GM12878 (cell line): ENCODE results near the gene CRY1. TPM values are rescaled to one million over a fixed set of nuclear protein-coding genes. Genes with fewer than 3 reads are reported as not detected.

Source experiments
- ATAC-seq: fragments of 200-7000 bp; cut with Tn5 transposase; 3 replicates; pipeline ENCODE4 v1.9.1; 2020; ENCODE audit warnings: mild to moderate bottlenecking, moderate library complexity
- BruUV-seq: library from RNA; stranded (reverse); fragments of 400-500 nt; replicated peaks from 2 replicates; lab custom pipeline; 2021; lab: Mats Ljungman, UMichigan
- CTCF ChIA-PET: fragments of 300-600 bp; sonication (Branson Sonifier 250); formaldehyde crosslinking; extraction: SDS; loops from one replicate; lab custom pipeline; 2021; ENCODE audit warnings: inconsistent platforms; lab: Yijun Ruan, JAX
- POLR2A ChIA-PET: fragments of 350-600 bp; formaldehyde crosslinking; extraction: SDS; loops from one replicate; lab custom pipeline; 2021; ENCODE audit warnings: inconsistent platforms; lab: Charles Lee
- RAD21 ChIA-PET: fragments of 300-600 bp; sonication (Branson Sonifier 250); formaldehyde crosslinking; loops from one replicate; lab custom pipeline; 2023; ENCODE audit warnings: antibody characterized with exemption; ENCODE audit not compliant: unreplicated experiment; lab: Charles Lee
- SMC1A ChIA-PET: fragments of 300-600 bp; sonication (Branson Sonifier 250); formaldehyde crosslinking; loops from one replicate; lab custom pipeline; 2023; ENCODE audit not compliant: unreplicated experiment, uncharacterized antibody; lab: Charles Lee
- DNase-seq: peaks from one replicate; pipeline ENCODE4 v3.0.0-alpha.2; 2011; ENCODE audit warnings: low read depth, low spot score
- FAIRE-seq: peaks from 3 replicates; lab custom pipeline; 2011; peaks lifted over from hg19 to GRCh38; lab: Jason Lieb, UNC
- H2AFZ ChIP-seq: 2 replicates; pipeline ENCODE4 v1.6.0; 2011; ENCODE audit warnings: low read depth, low read length, control low read depth; ENCODE audit not compliant: control insufficient read depth
- H3K27ac ChIP-seq: 2 replicates; pipeline ENCODE4 v1.5.1; 2011; ENCODE audit warnings: control low read depth; ENCODE audit not compliant: control insufficient read depth, insufficient read depth
- H3K27me3 ChIP-seq, 2 experiments: replicated peaks in 1 of 2; 2 replicates each; pipeline versions ENCODE4 v1.6.0 to v1.6.1; 2011; ENCODE audit warnings: low read length in 1 of 2; ENCODE audit not compliant: control insufficient read depth in 2 of 2, insufficient read depth in 2 of 2
- H3K36me3 ChIP-seq, 2 experiments: 2 replicates each; pipeline ENCODE4 v1.5.1; 2011; ENCODE audit warnings: low read length in 1 of 2; ENCODE audit not compliant: control insufficient read depth in 2 of 2, insufficient read depth in 2 of 2
- H3K4me1 ChIP-seq: 2 replicates; pipeline ENCODE4 v1.6.1; 2011; ENCODE audit warnings: mild to moderate bottlenecking, low read length, moderate library complexity, mixed read lengths; ENCODE audit not compliant: control insufficient read depth, insufficient read depth
- H3K4me2 ChIP-seq: 2 replicates; pipeline ENCODE4 v1.6.0; 2011; ENCODE audit warnings: control low read depth; ENCODE audit not compliant: control insufficient read depth, insufficient read depth
- H3K4me3 ChIP-seq: fragments of 200-600 bp; sonication (generic); 2 replicates; pipeline ENCODE4 v1.5.1; 2016
- H3K79me2 ChIP-seq: 2 replicates; pipeline ENCODE4 v1.6.0; 2011; ENCODE audit warnings: low read length; ENCODE audit not compliant: control insufficient read depth, insufficient read depth
- H3K9ac ChIP-seq: 2 replicates; pipeline ENCODE4 v1.8.0; 2011; ENCODE audit warnings: low read length, control low read depth, mixed read lengths; ENCODE audit not compliant: control insufficient read depth, insufficient read depth
- H3K9me3 ChIP-seq: replicated peaks from 3 replicates; pipeline ENCODE4 v1.5.1; 2011; ENCODE audit warnings: mild to moderate bottlenecking, low read length; ENCODE audit not compliant: control insufficient read depth, insufficient read depth
- H4K20me1 ChIP-seq: 2 replicates; pipeline ENCODE4 v1.6.0; 2011; ENCODE audit not compliant: control insufficient read depth, insufficient read depth
- ASH2L ChIP-seq: fragments of 300-600, 200-600 bp; sonication (generic); IDR thresholded peaks from 2 replicates; pipeline ENCODE4 v1.6.1; 2017; ENCODE audit warnings: low read depth, mild to moderate bottlenecking, borderline replicate concordance
- BHLHE40 ChIP-seq, 2 experiments: fragments of 450-650 bp in 1 of 2; IDR thresholded peaks; 2 replicates each; pipeline ENCODE4 v1.6.1; 2011 to 2017; ENCODE audit warnings: low read depth in 2 of 2, borderline replicate concordance in 1 of 2, improper control_type of control experiment in 1 of 2, low read length in 1 of 2, mild to moderate bottlenecking in 1 of 2
- BRCA1 ChIP-seq: IDR thresholded peaks from 2 replicates; pipeline ENCODE4 v1.6.1; 2011; ENCODE audit warnings: low read depth, low read length, improper control_type of control experiment
- CBX3 ChIP-seq: fragments of 200-600 bp; sonication (generic); IDR thresholded peaks from 2 replicates; pipeline ENCODE4 v1.6.1; 2016; ENCODE audit warnings: low read depth, borderline replicate concordance
- JUND ChIP-seq: IDR thresholded peaks from 2 replicates; pipeline ENCODE4 v1.6.1; 2012; ENCODE audit warnings: low read depth, mild to moderate bottlenecking, low read length, improper control_type of control experiment, moderate library complexity
- KDM1A ChIP-seq: fragments of 200-600 bp; sonication (generic); IDR thresholded peaks from 2 replicates; pipeline ENCODE4 v1.6.1; 2016; ENCODE audit warnings: borderline replicate concordance
- MXI1 ChIP-seq: fragments of 150-350 bp; IDR thresholded peaks from 2 replicates; pipeline ENCODE4 v1.6.1; 2011; ENCODE audit warnings: low read depth, mild to moderate bottlenecking, inconsistent platforms, low read length, improper control_type of control experiment
- NBN ChIP-seq: fragments of 450-650 bp; IDR thresholded peaks from 2 replicates; pipeline ENCODE4 v1.6.1; 2016
- NFXL1 ChIP-seq: fragments of 450-650 bp; IDR thresholded peaks from 2 replicates; pipeline ENCODE4 v1.6.1; 2017; ENCODE audit warnings: antibody characterized with exemption, mild to moderate bottlenecking, borderline replicate concordance
- RELA ChIP-seq: fragments of 450-650 bp; IDR thresholded peaks from 2 replicates; pipeline ENCODE4 v1.8.0; 2014; ENCODE audit warnings: borderline replicate concordance; ENCODE audit not compliant: partially characterized antibody
- RELB ChIP-seq: fragments of 450-650 bp; IDR thresholded peaks from 2 replicates; pipeline ENCODE4 v1.6.1; 2017; ENCODE audit warnings: low read depth, mild to moderate bottlenecking, moderate library complexity
- ZNF207 ChIP-seq: fragments of 450-650 bp; IDR thresholded peaks from 2 replicates; pipeline ENCODE4 v1.6.1; 2014; ENCODE audit warnings: antibody characterized with exemption, mild to moderate bottlenecking, borderline replicate concordance
- ZZZ3 ChIP-seq: IDR thresholded peaks from 2 replicates; pipeline ENCODE4 v1.6.1; 2011; ENCODE audit warnings: low read depth; ENCODE audit not compliant: control insufficient read depth, insufficient read length
- WGBS: methylation state at CpG from one replicate; pipeline ENCODE4 v1.1.6; 2016; ENCODE audit warnings: low lambda C conversion rate; ENCODE audit not compliant: insufficient replicate concordance, insufficient coverage; ENCODE audit errors: missing lambda C conversion rate; 5-methylcytosine and 5-hydroxymethylcytosine counted together
- in situ Hi-C: fragments of 300-500 bp; cut with MboI; formaldehyde crosslinking; loops from 9 replicates; pipeline ENCODE4 v1.14.3; 2018; ENCODE audit warnings: mixed read lengths
- intact Hi-C: fragments of 100-400 bp; cut with micrococcal nuclease; formaldehyde crosslinking; loops from one replicate; pipeline ENCODE4 v1.14.2; 2022; ENCODE audit not compliant: unreplicated experiment
- polyA plus RNA-seq, 11 experiments: library from polyadenylated mRNA; depleted of rRNA in 4 of 11; unstranded in 6 of 11; stranded (reverse) in 5 of 11; fragments of >200 nt; fragmentation: Nextera tagmentation in 4 of 11; fragmentation: Illumina TruSeq in 1 of 11; extraction: Ambion mirVana in 4 of 11; extraction: Trizol in 1 of 11; gene quantifications; 1 replicate in 1 of 11; 2 replicates in 10 of 11; pipeline versions ENCODE4 v1.2.1 to v1.2.3, GENCODE V29; 2011 to 2016; ENCODE audit warnings: inconsistent platforms in 2 of 11, missing spikeins in 2 of 11, low read depth in 1 of 11
- total RNA-seq, 4 experiments: library from RNA; depleted of rRNA in 3 of 4; stranded (reverse); fragments of >200 nt in 3 of 4; fragmentation: Illumina TruSeq in 1 of 4; extraction: Trizol in 1 of 4; gene quantifications; 2 replicates each; pipeline versions ENCODE4 v1.2.1 to v1.2.3, GENCODE V29; 2013 to 2021
- TF ChIP-seq, protein P1 (sequence below): fragments of 450-650 bp; IDR thresholded peaks from 2 replicates; pipeline ENCODE4 v1.6.1; 2017; ENCODE audit warnings: mild to moderate bottlenecking

The CRY1 gene
- total and polyA plus RNA-seq, 10 of the 15 experiments (the other 5 are each of a cell fraction or from before 2014, with no cell fraction given): 1.6 to 10.9 (median 5.4) TPM

DNA sequence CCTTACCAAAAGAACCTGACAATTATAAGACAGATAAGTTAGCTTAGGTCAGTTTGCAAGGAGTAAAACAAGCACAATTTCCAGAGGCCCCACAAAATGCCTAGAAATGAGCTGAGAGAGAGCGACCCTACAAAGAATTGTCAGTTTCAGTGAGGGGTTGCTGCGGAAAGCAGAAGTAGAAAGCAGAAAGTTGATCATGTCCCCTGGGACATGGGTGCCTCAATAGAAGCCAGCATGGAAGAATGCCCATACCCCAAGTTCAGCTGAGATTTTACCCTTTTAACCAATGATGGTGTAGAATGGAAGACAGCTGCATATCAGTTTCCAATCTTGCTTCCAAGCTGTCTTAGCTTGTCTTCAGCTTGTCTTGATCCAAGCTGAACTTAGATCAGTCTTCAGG lies 21.8 kb upstream of the CRY1 start:
- Histone ChIP-seq H3K4me2 (no peak overlapping the region), H2AFZ (no peak overlapping the region), H3K4me3 (no peak overlapping the region), H4K20me1 (no peaks in the 10 kb centered on the region), H3K4me1 (no peaks in the 10 kb centered on the region), H3K9ac (no peak overlapping the region), H3K27me3 (peaks cover 2 to 6% of the 10 kb centered on the region in 2 experiments; a peak in 2 of 4 replicates), H3K36me3 (no peaks in the 10 kb centered on the region), H3K27ac (no peak overlapping the region), H3K9me3 (no peaks in the 10 kb centered on the region), H3K79me2 (no peaks in the 10 kb centered on the region)
- intact Hi-C loops (no loop called here), in situ Hi-C loops (no loop called here)
- WGBS: 5% methylated on average over 2 of the region's 2 CpGs
- ChIA-PET POLR2A (interaction anchor here (0.5 kb wide), 1 partner anchor 479 kb away, joined by 5 read pairs; no protein-coding TSS in a partner anchor), RAD21 (no interaction called here), SMC1A (no interaction called here), CTCF (interaction anchor here (0.8 to 3.8 kb wide), 4 partner anchors 10 to 25 kb away, joined by 3 to 20 read pairs (median 8); no protein-coding TSS in a partner anchor)
- DNase-seq (no peak), FAIRE-seq (no peak), ATAC-seq (no peak)
- TF ChIP-seq BHLHE40 (IDR thresholded peaks at IDR 0.05; ENCODE audit: borderline replicate concordance in 1 of 2, low read depth in 2 of 2, low read length in 1 of 2) (no peak), ZZZ3 (no peak), BRCA1 (no peak), JUND (no peak), KDM1A (no peak), ZNF207 (no peak), RELA (no peak), MXI1 (no peak), NFXL1 (no peak), RELB (no peak), NBN (no peak), CBX3 (no peak), ASH2L (no peak)
- TF ChIP-seq, protein P1, sequence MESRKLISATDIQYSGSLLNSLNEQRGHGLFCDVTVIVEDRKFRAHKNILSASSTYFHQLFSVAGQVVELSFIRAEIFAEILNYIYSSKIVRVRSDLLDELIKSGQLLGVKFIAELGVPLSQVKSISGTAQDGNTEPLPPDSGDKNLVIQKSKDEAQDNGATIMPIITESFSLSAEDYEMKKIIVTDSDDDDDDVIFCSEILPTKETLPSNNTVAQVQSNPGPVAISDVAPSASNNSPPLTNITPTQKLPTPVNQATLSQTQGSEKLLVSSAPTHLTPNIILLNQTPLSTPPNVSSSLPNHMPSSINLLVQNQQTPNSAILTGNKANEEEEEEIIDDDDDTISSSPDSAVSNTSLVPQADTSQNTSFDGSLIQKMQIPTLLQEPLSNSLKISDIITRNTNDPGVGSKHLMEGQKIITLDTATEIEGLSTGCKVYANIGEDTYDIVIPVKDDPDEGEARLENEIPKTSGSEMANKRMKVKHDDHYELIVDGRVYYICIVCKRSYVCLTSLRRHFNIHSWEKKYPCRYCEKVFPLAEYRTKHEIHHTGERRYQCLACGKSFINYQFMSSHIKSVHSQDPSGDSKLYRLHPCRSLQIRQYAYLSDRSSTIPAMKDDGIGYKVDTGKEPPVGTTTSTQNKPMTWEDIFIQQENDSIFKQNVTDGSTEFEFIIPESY: no peak
- BruUV-seq: no TSS peak
